Measurements from ENCODE around the gene CCDC194. TPM values are rescaled to one million over a fixed set of nuclear protein-coding genes. Genes with fewer than 3 reads are reported as not detected.

Gene CCDC194
- total and polyA plus RNA-seq, 2 of the 13 experiments (the other 11 are each of a cell fraction or from before 2014, with no cell fraction given) = 0.13 to 0.21 TPM

DNA sequence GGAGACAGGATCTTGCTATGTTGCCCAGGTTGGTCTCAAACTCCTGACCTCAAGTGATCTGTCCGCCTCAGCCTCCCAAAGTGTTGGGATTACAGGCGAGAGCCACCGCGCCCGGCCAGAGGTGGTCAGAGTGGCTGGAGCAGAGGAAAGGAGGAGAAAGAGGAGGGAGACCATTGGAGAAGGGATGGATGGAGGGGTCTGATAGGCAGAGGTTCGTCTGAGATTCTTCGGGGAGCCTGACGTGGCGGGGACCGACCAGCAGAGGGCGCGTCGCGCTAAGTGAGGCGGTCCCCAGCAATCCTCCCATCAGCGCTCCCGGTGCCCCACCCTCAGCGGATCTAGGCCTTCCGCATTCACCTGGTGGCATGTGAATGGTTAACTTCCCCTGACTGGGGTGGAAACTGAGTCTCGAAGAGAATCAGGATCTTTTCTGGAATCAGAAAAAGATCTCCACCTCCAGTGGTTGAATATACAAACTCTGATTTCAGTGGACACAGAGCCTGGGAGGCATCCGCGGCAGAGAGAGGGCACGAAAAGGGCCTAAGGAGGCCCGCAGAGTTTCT lies 47.8 kb downstream of the CCDC194 start (continued):
- TF ChIP-seq NFKBIZ (CRISPR knock-in tag; IDR thresholded peaks at IDR 0.05) (0 out of 2 replicates have a peak, but pooled peaks have one; percentile 21), ATF3 (CRISPR knock-in tag; IDR thresholded peaks at IDR 0.05) (no peak), NR0B2 (CRISPR knock-in tag; IDR thresholded peaks at IDR 0.05) (no peak), KDM3A (CRISPR knock-in tag; IDR thresholded peaks at IDR 0.05; ENCODE audit: low read depth) (no peak), ZNF878 (CRISPR knock-in tag; IDR thresholded peaks at IDR 0.05) (no peak), PHF21A (CRISPR knock-in tag; IDR thresholded peaks at IDR 0.05) (no peak), ZNF816 (CRISPR knock-in tag; IDR thresholded peaks at IDR 0.05; ENCODE audit: borderline replicate concordance) (no peak), TCF12 (IDR thresholded peaks at IDR 0.05) (no peak), TCF12 (CRISPR knock-in tag; IDR thresholded peaks at IDR 0.05) (no peak), NFKB2 (CRISPR knock-in tag; IDR thresholded peaks at IDR 0.05; ENCODE audit: borderline replicate concordance) (no peak; the same call in 1 of the 2 replicates), SMAD3 (CRISPR knock-in tag; IDR thresholded peaks at IDR 0.05) (no peak), ZBED4 (CRISPR knock-in tag; IDR thresholded peaks at IDR 0.05; ENCODE audit: borderline replicate concordance) (no peak), HIVEP1 (CRISPR knock-in tag; IDR thresholded peaks at IDR 0.05) (no peak), PAX8 (CRISPR knock-in tag; IDR thresholded peaks at IDR 0.05; ENCODE audit: borderline replicate concordance) (no peak), NBN (conservative IDR thresholded peaks at IDR 0.05) (no peak), ARID4A (CRISPR knock-in tag; IDR thresholded peaks at IDR 0.05; ENCODE audit: borderline replicate concordance) (peak; percentile 36; the same call in 1 of the 2 replicates)
- TF ChIP-seq, protein P1, sequence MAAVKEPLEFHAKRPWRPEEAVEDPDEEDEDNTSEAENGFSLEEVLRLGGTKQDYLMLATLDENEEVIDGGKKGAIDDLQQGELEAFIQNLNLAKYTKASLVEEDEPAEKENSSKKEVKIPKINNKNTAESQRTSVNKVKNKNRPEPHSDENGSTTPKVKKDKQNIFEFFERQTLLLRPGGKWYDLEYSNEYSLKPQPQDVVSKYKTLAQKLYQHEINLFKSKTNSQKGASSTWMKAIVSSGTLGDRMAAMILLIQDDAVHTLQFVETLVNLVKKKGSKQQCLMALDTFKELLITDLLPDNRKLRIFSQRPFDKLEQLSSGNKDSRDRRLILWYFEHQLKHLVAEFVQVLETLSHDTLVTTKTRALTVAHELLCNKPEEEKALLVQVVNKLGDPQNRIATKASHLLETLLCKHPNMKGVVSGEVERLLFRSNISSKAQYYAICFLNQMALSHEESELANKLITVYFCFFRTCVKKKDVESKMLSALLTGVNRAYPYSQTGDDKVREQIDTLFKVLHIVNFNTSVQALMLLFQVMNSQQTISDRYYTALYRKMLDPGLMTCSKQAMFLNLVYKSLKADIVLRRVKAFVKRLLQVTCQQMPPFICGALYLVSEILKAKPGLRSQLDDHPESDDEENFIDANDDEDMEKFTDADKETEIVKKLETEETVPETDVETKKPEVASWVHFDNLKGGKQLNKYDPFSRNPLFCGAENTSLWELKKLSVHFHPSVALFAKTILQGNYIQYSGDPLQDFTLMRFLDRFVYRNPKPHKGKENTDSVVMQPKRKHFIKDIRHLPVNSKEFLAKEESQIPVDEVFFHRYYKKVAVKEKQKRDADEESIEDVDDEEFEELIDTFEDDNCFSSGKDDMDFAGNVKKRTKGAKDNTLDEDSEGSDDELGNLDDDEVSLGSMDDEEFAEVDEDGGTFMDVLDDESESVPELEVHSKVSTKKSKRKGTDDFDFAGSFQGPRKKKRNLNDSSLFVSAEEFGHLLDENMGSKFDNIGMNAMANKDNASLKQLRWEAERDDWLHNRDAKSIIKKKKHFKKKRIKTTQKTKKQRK (IDR thresholded peaks at IDR 0.05; ENCODE audit: low read length) = no peak
